ENCODE data around the gene C14orf180. TPM values are rescaled to one million over a fixed set of nuclear protein-coding genes. Genes with fewer than 3 reads are reported as not detected.

Gene C14orf180
- total RNA-seq, 1 donor from 2014 or later = 44.1 TPM

- no peak overlapping the region for H3K27ac ChIP-seq (replicated peaks)
- no peaks in the 10 kb centered on the region for H3K9me3 ChIP-seq (replicated peaks)
- TF ChIP-seq, protein P1, sequence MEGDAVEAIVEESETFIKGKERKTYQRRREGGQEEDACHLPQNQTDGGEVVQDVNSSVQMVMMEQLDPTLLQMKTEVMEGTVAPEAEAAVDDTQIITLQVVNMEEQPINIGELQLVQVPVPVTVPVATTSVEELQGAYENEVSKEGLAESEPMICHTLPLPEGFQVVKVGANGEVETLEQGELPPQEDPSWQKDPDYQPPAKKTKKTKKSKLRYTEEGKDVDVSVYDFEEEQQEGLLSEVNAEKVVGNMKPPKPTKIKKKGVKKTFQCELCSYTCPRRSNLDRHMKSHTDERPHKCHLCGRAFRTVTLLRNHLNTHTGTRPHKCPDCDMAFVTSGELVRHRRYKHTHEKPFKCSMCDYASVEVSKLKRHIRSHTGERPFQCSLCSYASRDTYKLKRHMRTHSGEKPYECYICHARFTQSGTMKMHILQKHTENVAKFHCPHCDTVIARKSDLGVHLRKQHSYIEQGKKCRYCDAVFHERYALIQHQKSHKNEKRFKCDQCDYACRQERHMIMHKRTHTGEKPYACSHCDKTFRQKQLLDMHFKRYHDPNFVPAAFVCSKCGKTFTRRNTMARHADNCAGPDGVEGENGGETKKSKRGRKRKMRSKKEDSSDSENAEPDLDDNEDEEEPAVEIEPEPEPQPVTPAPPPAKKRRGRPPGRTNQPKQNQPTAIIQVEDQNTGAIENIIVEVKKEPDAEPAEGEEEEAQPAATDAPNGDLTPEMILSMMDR (IDR thresholded peaks at IDR 0.05; ENCODE audit: borderline replicate concordance) = no peak
- H3K36me3 ChIP-seq = no peaks in the 10 kb centered on the region
- peaks cover 14% of the 10 kb centered on the region for H3K4me1 ChIP-seq
- H3K4me3 ChIP-seq = no peak overlapping the region
- DNase-seq = no peak
- intact Hi-C loops (cut with micrococcal nuclease) = no loop called here
- peaks cover 97% of the 10 kb centered on the region for H3K27me3 ChIP-seq (ENCODE audit: low read depth)
Observed at GRCh38 chr14:104600805-104601204, 21.2 kb downstream of the C14orf180 start.

DNA sequence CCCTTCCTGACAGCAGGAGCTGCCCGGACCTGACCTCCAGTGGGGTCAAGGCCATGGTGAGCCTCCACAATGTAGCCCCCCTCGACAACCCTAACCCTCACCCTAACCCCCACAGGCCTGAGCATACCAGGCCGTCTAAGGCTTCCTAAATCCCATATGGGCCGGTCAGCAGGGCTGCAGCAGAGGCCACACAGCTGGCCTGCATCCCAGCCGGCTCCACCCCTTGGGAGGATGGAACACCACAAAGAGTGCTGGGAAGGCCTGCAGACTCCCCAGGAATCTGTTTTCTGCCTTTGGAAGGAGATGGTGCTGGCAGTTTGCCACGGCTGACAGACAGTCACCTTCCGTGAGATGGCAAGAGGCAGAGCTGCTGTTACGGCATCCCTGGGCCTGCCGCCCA is 22.2 kb downstream of the C14orf180 start:
- DNase-seq = no peak
- TF ChIP-seq, protein P1 (IDR thresholded peaks at IDR 0.05; ENCODE audit: borderline replicate concordance) = no peak
- Histone ChIP-seq H3K27ac (replicated peaks) (no peak overlapping the region), H3K4me3 (no peak overlapping the region), H3K27me3 (ENCODE audit: low read depth) (peaks cover 97% of the 10 kb centered on the region), H3K4me1 (peaks cover 14% of the 10 kb centered on the region), H3K36me3 (no peaks in the 10 kb centered on the region), H3K9me3 (replicated peaks) (no peaks in the 10 kb centered on the region)
- intact Hi-C loops (cut with micrococcal nuclease) = no loop called here

GRCh38 chr14:104602315-104602932 is 22.9 kb downstream of the C14orf180 start:
- H3K27me3 ChIP-seq (ENCODE audit: low read depth) = peaks cover 98% of the 10 kb centered on the region
- TF ChIP-seq, protein P1 (IDR thresholded peaks at IDR 0.05; ENCODE audit: borderline replicate concordance) = no peak

GRCh38 chr14:104602933-104603325 is 23.4 kb downstream of the C14orf180 start:
- Histone ChIP-seq H3K4me1 (peaks cover 14% of the 10 kb centered on the region), H3K4me3 (no peak overlapping the region), H3K27ac (replicated peaks) (no peak overlapping the region), H3K36me3 (no peaks in the 10 kb centered on the region), H3K27me3 (ENCODE audit: low read depth) (peaks cover 98% of the 10 kb centered on the region), H3K9me3 (replicated peaks) (no peaks in the 10 kb centered on the region)
- intact Hi-C loops (cut with micrococcal nuclease) = no loop called here
- DNase-seq = no peak
- TF ChIP-seq, protein P1 (IDR thresholded peaks at IDR 0.05; ENCODE audit: borderline replicate concordance) = no peak

More at GRCh38 chr14:104602315-104602932, 22.9 kb downstream of the C14orf180 start:
- Histone ChIP-seq H3K27ac (replicated peaks) (no peak overlapping the region), H3K36me3 (no peaks in the 10 kb centered on the region), H3K4me1 (peaks cover 14% of the 10 kb centered on the region), H3K9me3 (replicated peaks) (no peaks in the 10 kb centered on the region), H3K4me3 (no peak overlapping the region)
- no peak for DNase-seq
- intact Hi-C loops (cut with micrococcal nuclease) = no loop called here

DNA sequence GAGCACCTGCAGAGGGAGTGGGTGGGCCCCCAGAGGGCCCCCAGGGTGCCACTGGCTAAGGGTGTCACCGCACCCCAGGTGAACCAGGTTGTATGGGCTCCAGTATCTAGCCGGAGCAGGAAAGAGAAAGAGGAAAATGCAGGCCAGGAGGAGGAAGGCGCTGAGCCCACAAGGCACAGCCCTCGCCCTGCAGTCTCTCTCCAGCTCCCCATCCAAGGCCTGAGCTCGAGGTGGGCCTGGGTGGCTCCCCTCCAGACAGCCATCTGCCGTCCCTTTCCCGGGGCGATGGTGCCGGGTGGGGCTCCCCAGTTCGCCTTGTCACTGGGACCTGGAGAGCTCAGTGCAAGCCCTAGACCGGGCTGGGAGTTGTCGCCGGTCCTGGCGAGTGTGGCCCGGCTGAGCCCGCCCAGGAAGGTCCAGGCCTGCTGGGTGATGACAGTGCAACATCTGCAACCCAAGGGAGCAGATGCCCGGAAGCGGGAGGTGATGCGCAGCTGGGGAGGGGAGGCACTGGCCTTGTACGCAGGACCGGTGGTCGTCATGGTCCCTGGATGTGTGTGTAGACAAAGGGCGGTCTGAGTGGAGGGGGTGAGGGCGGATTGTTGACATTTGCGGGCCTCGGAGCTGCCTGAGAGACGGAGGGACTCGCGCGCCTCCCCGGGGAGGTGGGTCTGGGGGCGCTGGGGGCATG is 24.3 kb downstream of the C14orf180 start:
- TF ChIP-seq, protein P1 (IDR thresholded peaks at IDR 0.05; ENCODE audit: borderline replicate concordance) = no peak
- Histone ChIP-seq H3K9me3 (replicated peaks) (no peaks in the 10 kb centered on the region), H3K27me3 (ENCODE audit: low read depth) (peaks cover 96% of the 10 kb centered on the region), H3K27ac (replicated peaks) (no peak overlapping the region), H3K4me3 (peak overlapping the region; percentile 47), H3K4me1 (peaks cover 5% of the 10 kb centered on the region), H3K36me3 (no peaks in the 10 kb centered on the region)
- intact Hi-C loops (cut with micrococcal nuclease) = no loop called here
- no peak for DNase-seq
